ENCODE results near the gene DEK. TPM values are rescaled to one million over a fixed set of nuclear protein-coding genes. Genes with fewer than 3 reads are reported as not detected.

DEK gene
- total and polyA plus RNA-seq, 2 experiments from 2014 or later, result 101 to 116 TPM

DNA sequence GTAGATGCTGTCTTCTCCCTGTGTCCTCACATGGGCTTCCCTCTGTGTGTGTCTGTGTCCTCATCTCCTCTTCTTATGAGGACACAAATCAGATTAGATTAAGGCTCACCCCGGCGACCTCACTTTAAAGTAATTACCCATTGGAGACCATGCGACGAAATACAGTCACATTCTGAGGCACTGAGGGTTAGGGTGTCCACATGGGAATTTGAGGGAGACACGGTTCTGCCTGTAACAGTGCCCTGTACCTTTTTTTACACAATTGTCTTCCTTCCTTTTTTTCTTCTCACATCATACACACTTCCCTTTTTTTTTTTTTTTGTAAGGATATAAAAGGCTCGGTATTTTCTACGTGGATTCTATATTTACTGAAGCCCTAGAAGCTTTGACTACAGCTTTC, 48.9 kb downstream of the DEK start:
- peaks cover 20% of the 10 kb centered on the region; the same call in 1 of the 2 replicates for H3F3A ChIP-seq (ENCODE audit: insufficient read depth)
- no peak overlapping the region for H3K4me3 ChIP-seq
- H3K4me2 ChIP-seq (ENCODE audit: unreplicated experiment), result no peak overlapping the region
- no peak for TF ChIP-seq EZH2 (IDR thresholded peaks at IDR 0.05; ENCODE audit: insufficient read depth, poor library complexity, severe bottlenecking)
- no peak for TF ChIP-seq EZH2phosphoT487 (IDR thresholded peaks at IDR 0.05; ENCODE audit: insufficient read depth, low read depth)
- WGBS, 2 experiments (ENCODE audit: low coverage in 1 of 2, low lambda C conversion rate in 2 of 2, missing lambda C conversion rate in 2 of 2), result 90 to 95% methylated on average over 7 of the region's 7 CpGs
- in situ Hi-C loops (cut with MboI), result no loop called here
- H4K20me1 ChIP-seq (ENCODE audit: insufficient read depth), result no peaks in the 10 kb centered on the region
- no peaks in the 10 kb centered on the region for H3K79me2 ChIP-seq (ENCODE audit: insufficient read depth)
- H3K4me1 ChIP-seq (ENCODE audit: insufficient read depth), result no peaks in the 10 kb centered on the region; the same call in 1 of the 2 replicates
- H3K9me3 ChIP-seq (ENCODE audit: low read depth), result no peaks in the 10 kb centered on the region
- no peaks in the 10 kb centered on the region for H3K9me2 ChIP-seq (ENCODE audit: insufficient read depth)
- H3K9ac ChIP-seq, result no peak overlapping the region
- H3K27ac ChIP-seq, result no peak overlapping the region
- 0 out of 2 replicates have a peak, but pooled peaks cover 10% of the 10 kb centered on the region for H3K36me3 ChIP-seq (ENCODE audit: low read depth)
- H3K27me3 ChIP-seq (replicated peaks; ENCODE audit: insufficient read depth), result no peaks in the 10 kb centered on the region
- DNase-seq, result no peak
- no peak overlapping the region for H2AFZ ChIP-seq

- H3K79me2 ChIP-seq (ENCODE audit: insufficient read depth), result no peaks in the 10 kb centered on the region
- H3K9ac ChIP-seq, result no peak overlapping the region
- H3K4me2 ChIP-seq (ENCODE audit: unreplicated experiment), result no peak overlapping the region
- no peaks in the 10 kb centered on the region for H3K9me3 ChIP-seq (ENCODE audit: low read depth)
- in situ Hi-C loops (cut with MboI), result no loop called here
- no peak for DNase-seq
- H4K20me1 ChIP-seq (ENCODE audit: insufficient read depth), result no peaks in the 10 kb centered on the region
- H3K4me1 ChIP-seq (ENCODE audit: insufficient read depth), result no peaks in the 10 kb centered on the region; the same call in 1 of the 2 replicates
- H2AFZ ChIP-seq, result no peak overlapping the region
- H3K9me2 ChIP-seq (ENCODE audit: insufficient read depth), result no peaks in the 10 kb centered on the region
- no peaks in the 10 kb centered on the region for H3K27me3 ChIP-seq (replicated peaks; ENCODE audit: insufficient read depth)
- no peak overlapping the region for H3K4me3 ChIP-seq
- 94% methylated on average over 4 of the region's 4 CpGs for WGBS, 2 experiments (ENCODE audit: low coverage in 1 of 2, low lambda C conversion rate in 2 of 2, missing lambda C conversion rate in 2 of 2)
- 0 out of 2 replicates have a peak, but pooled peaks cover 10% of the 10 kb centered on the region for H3K36me3 ChIP-seq (ENCODE audit: low read depth)
- H3F3A ChIP-seq (ENCODE audit: insufficient read depth), result peaks cover 12% of the 10 kb centered on the region; the same call in 1 of the 2 replicates
- no peak overlapping the region for H3K27ac ChIP-seq
- TF ChIP-seq EZH2 (IDR thresholded peaks at IDR 0.05; ENCODE audit: insufficient read depth, poor library complexity, severe bottlenecking) (no peak), EZH2phosphoT487 (IDR thresholded peaks at IDR 0.05; ENCODE audit: insufficient read depth, low read depth) (no peak)
Observed at GRCh38 chr6:18214003-18214402, 50.3 kb downstream of the DEK start.

GRCh38 chr6:18213439-18213838, 50.9 kb downstream of the DEK start:
- Histone ChIP-seq H4K20me1 (ENCODE audit: insufficient read depth) (no peaks in the 10 kb centered on the region), H3K9me2 (ENCODE audit: insufficient read depth) (no peaks in the 10 kb centered on the region), H2AFZ (no peak overlapping the region), H3K4me3 (no peak overlapping the region), H3K4me1 (ENCODE audit: insufficient read depth) (no peaks in the 10 kb centered on the region; the same call in 1 of the 2 replicates), H3K4me2 (ENCODE audit: unreplicated experiment) (no peak overlapping the region), H3F3A (ENCODE audit: insufficient read depth) (peaks cover 12% of the 10 kb centered on the region; the same call in 1 of the 2 replicates), H3K27me3 (replicated peaks; ENCODE audit: insufficient read depth) (no peaks in the 10 kb centered on the region), H3K27ac (no peak overlapping the region), H3K9me3 (ENCODE audit: low read depth) (no peaks in the 10 kb centered on the region), H3K36me3 (ENCODE audit: low read depth) (0 out of 2 replicates have a peak, but pooled peaks cover 9% of the 10 kb centered on the region), H3K79me2 (ENCODE audit: insufficient read depth) (no peaks in the 10 kb centered on the region), H3K9ac (no peak overlapping the region)
- TF ChIP-seq EZH2 (IDR thresholded peaks at IDR 0.05; ENCODE audit: insufficient read depth, poor library complexity, severe bottlenecking) (no peak), EZH2phosphoT487 (IDR thresholded peaks at IDR 0.05; ENCODE audit: insufficient read depth, low read depth) (no peak)
- no peak for DNase-seq
- in situ Hi-C loops (cut with MboI), result no loop called here
- WGBS, 2 experiments (ENCODE audit: low coverage in 1 of 2, low lambda C conversion rate in 2 of 2, missing lambda C conversion rate in 2 of 2), result 98 to 99% methylated on average over 9 of the region's 9 CpGs

- H3K79me2 ChIP-seq (ENCODE audit: insufficient read depth), result no peaks in the 10 kb centered on the region
- no peak overlapping the region for H3K4me2 ChIP-seq (ENCODE audit: unreplicated experiment)
- H3K9me2 ChIP-seq (ENCODE audit: insufficient read depth), result no peaks in the 10 kb centered on the region
- DNase-seq, result no peak
- no peaks in the 10 kb centered on the region for H3K27me3 ChIP-seq (replicated peaks; ENCODE audit: insufficient read depth)
- H3K4me1 ChIP-seq (ENCODE audit: insufficient read depth), result no peaks in the 10 kb centered on the region; the same call in 1 of the 2 replicates
- H3K36me3 ChIP-seq (ENCODE audit: low read depth), result no peaks in the 10 kb centered on the region
- no peak overlapping the region for H3K9ac ChIP-seq
- WGBS, 2 experiments (ENCODE audit: low coverage in 1 of 2, low lambda C conversion rate in 2 of 2, missing lambda C conversion rate in 2 of 2), result 92 to 95% methylated on average over 4 of the region's 4 CpGs
- H3K9me3 ChIP-seq (ENCODE audit: low read depth), result no peaks in the 10 kb centered on the region
- no peak overlapping the region for H2AFZ ChIP-seq
- in situ Hi-C loops (cut with MboI), result no loop called here
- no peak for TF ChIP-seq EZH2phosphoT487 (IDR thresholded peaks at IDR 0.05; ENCODE audit: insufficient read depth, low read depth)
- no peak for TF ChIP-seq EZH2 (IDR thresholded peaks at IDR 0.05; ENCODE audit: insufficient read depth, poor library complexity, severe bottlenecking)
- H3K4me3 ChIP-seq, result no peak overlapping the region
- peaks cover 6% of the 10 kb centered on the region; the same call in 1 of the 2 replicates for H3F3A ChIP-seq (ENCODE audit: insufficient read depth)
- no peak overlapping the region for H3K27ac ChIP-seq
- H4K20me1 ChIP-seq (ENCODE audit: insufficient read depth), result no peaks in the 10 kb centered on the region
Observed at GRCh38 chr6:18212231-18212630, 52.1 kb downstream of the DEK start.
